HG02884 (cell line): ENCODE data around the gene FSD1L.
"Not testable (repeated sequence)": the region's sequence is repeated elsewhere in the genome, so short reads cannot be mapped to it uniquely, and the experiment has no call there.

ENCODE experiments used
- ATAC-seq: cut with Tn5 transposase; IDR thresholded peaks from one replicate; pipeline ENCODE4 v1.9.1; 2021; ENCODE audit warnings: mild to moderate bottlenecking, moderate library complexity; ENCODE audit not compliant: unreplicated experiment

FSD1L gene

GRCh38 chr9:105483618-105484017 lies 35.8 kb downstream of the FSD1L start:
- ATAC-seq: peak; percentile 78

- ATAC-seq: no peak
Observed at GRCh38 chr9:105484226-105484625, 36.4 kb downstream of the FSD1L start.

GRCh38 chr9:105485131-105485530 lies 37.3 kb downstream of the FSD1L start:
- ATAC-seq: no peak

GRCh38 chr9:105496826-105497225 lies 49.0 kb downstream of the FSD1L start:
- ATAC-seq: no peak

- ATAC-seq: no peak
Observed at GRCh38 chr9:105497704-105498103, 49.9 kb downstream of the FSD1L start.

- ATAC-seq: peak; percentile 79
Observed at GRCh38 chr9:105500108-105500766, 52.4 kb downstream of the FSD1L start.

- no peak for ATAC-seq
Observed at GRCh38 chr9:105501414-105501813, 53.6 kb downstream of the FSD1L start.

- no peak for ATAC-seq
Observed at GRCh38 chr9:105502276-105502675, 54.4 kb downstream of the FSD1L start.

GRCh38 chr9:105503881-105504280 lies 56.0 kb downstream of the FSD1L start:
- peak; percentile 33 for ATAC-seq

- no peak for ATAC-seq
Observed at GRCh38 chr9:105507096-105507790, 59.4 kb downstream of the FSD1L start.

GRCh38 chr9:105508530-105508929 lies 60.7 kb downstream of the FSD1L start:
- ATAC-seq: no peak

- ATAC-seq: peak; percentile 77
Observed at GRCh38 chr9:105510024-105510423, 62.2 kb downstream of the FSD1L start.

- no peak for ATAC-seq
Observed at GRCh38 chr9:105511446-105511845, 63.6 kb downstream of the FSD1L start.

- no peak for ATAC-seq
Observed at GRCh38 chr9:105515811-105516413, 68.1 kb downstream of the FSD1L start.

- ATAC-seq: peak; percentile 44
Observed at GRCh38 chr9:105519710-105520369, 72.0 kb downstream of the FSD1L start.

- not testable (repeated sequence) for ATAC-seq
Observed at GRCh38 chr9:105520992-105521391, 73.2 kb downstream of the FSD1L start.

GRCh38 chr9:105522618-105523385 lies 75.0 kb downstream of the FSD1L start:
- peak; percentile 89 for ATAC-seq

GRCh38 chr9:105531530-105531929 lies 83.7 kb downstream of the FSD1L start:
- no peak for ATAC-seq

- ATAC-seq: peak; percentile 78
Observed at GRCh38 chr9:105535920-105536668, 88.3 kb downstream of the FSD1L start.

GRCh38 chr9:105539452-105539851 lies 91.6 kb downstream of the FSD1L start:
- no peak for ATAC-seq
